GM19025 (cell line): ENCODE measurements around the gene PRR22.
"Not testable (repeated sequence)": the region's sequence is repeated elsewhere in the genome, so short reads cannot be mapped to it uniquely, and the experiment has no call there.

ENCODE experiments used
- ATAC-seq: cut with Tn5 transposase; IDR thresholded peaks from one replicate; pipeline ENCODE4 v1.9.1; 2021; ENCODE audit warnings: mild to moderate bottlenecking, low read depth, moderate library complexity; ENCODE audit not compliant: unreplicated experiment

The PRR22 gene

DNA sequence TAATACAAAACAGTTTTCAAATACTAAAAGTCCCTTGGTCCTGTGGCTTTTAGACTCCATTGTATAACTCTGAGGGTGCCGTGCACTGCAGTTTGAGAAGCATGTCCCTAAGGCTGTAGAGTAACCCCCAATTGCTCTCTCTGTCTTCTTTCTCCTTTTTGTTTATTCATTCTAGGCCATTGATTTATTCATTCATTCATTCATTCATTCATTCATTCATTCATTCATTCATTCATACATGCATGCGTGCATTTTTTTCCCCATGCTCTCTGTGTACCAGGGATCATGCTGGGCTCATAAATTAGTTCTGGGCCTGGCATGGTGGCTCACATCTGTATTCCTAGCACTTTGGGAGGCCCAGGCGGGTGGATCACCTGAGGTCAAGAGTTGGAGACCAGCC lies 19.3 kb downstream of the PRR22 start:
- no peak for ATAC-seq

DNA sequence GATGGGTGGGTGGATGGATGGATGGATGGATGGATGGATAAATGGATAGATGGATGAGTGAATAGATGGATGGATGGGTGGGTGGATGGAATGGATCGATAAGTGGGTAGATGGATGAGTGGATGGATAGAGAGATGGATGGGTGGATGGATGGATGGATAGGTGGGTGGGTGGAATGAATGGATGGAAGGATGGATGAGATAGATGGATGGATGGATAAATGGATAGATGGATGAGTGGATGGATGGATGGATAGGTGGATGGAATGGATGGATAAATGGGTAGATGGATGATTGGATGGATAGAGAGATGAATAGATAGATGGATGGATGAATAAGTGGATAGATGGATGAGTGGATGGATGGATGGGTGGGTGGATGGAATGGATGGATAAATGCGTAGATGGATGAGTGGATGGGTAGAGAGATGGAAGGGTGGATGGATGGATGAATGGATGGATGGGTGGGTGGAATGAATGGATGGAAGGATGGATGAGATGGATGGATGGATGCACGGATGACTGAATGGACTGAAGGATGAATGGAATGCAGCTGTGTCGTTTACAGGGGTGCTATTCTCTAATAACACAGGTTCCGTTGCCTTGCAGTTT lies 21.8 kb downstream of the PRR22 start:
- no peak for ATAC-seq

DNA sequence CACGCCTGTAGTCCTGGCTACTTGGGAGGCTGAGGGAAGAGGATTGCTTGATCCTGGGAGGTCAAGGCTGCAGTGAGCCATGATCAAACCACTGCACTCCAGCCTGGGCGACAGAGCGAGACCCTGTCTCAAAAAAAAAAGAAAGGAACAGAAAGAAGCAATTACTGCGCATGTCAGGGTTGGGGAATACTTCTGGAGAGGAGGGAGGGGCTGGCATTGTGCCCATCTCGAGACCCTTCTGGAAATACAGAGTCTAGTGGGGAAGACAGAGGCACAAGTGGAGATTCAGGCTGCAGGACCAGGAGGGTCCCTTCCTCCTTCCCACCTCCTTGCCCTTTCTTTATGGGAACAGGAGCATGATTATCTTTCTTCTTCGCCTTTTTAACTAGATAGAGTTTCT lies 30.8 kb downstream of the PRR22 start:
- no peak for ATAC-seq

DNA sequence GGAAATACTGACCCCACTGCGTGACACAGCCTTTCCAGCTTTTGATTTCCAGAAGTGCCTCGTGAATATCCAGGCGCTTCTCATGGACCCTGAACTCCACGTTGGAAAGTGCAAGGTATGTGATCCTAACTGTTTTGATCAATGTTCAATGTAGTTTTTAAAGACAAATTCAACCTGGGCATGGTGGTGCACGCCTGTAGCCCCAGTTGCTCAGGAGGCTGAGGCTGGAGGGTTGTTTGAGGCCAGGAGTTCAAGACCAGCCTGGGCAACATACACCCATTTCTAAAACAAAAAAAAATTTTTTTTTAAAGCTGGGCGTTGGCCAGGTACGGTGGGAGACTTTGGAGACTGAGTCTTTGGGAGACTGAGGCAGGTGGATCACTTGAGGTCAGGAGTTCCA lies 32.8 kb downstream of the PRR22 start:
- ATAC-seq, result no peak

DNA sequence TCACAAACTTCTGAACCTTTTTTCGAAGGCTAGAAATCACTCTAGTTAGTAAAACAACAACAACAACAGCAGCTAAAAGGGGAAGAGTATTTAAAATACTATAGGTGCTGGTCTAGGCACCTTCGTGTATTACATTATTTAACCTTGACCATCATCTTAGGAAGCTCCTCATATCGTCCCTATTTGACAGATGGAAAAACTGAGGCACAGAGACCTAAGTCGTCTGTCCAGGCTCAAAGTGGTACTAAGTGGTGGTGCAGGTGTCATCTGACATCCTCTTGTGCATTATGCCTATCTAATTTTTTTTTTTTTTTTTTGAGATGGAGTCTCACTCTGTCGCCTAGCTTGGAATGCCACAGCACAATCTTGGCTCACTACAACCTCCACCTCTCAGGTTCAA lies 35.0 kb downstream of the PRR22 start:
- no peak for ATAC-seq

DNA sequence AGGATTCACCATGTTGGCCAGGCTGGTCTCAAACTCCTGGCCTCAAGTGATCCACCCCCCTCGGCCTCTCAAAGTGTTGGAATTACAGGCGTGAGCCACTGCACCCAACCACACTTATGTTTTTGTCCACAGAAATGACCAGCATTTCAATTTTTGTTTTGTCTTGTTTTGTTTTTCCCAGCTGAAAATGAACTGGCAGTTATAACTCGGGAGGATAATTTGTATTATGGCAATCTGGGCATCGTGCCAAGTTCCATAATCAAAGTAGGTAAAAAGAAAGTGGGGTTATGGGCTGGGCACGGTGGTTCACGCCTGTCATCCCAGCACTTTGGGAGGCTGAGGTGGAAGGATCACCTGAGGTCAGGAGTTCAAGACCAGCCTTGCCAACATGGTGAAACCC lies 35.6 kb downstream of the PRR22 start:
- ATAC-seq, result not testable (repeated sequence)

DNA sequence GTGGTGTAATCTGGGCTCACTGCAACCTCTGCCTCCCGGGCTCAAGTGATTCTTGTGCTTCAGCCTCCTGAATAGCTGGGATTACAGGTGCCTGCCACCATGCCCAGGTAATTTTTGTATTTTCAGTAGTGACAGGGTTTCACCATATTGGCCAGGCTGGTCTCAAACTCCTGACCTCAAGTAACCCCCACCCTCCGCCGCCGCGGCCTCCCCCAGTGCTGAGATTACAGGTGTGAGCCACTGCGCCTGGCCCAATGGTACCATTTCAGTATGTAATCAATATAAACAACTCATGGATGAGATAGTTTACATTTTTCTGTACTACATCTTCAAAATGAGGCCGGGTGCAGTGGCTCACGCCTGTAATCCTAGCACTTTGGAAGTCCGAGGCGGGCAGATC lies 39.5 kb downstream of the PRR22 start:
- ATAC-seq, result not testable (repeated sequence)

DNA sequence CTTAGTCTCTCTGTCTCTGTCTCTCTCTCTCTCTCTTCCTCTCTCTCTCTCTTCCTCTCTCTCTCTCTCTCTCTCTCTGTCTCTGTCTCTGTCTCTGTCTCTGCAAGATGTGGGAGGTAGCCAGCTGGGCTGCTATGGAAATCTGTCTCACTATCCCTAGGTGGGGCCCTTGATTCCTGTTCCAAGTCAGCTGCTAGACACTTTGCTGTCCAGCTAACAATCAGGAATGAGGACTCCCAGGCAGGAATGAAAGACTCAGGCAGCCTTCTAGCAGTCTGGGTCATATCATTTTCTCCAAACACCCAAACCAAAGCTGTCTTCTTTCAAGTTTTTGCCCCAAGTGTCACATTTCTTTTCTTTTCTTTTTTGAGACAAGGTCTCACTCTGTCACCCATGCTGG lies 40.9 kb downstream of the PRR22 start:
- ATAC-seq, result no peak

DNA sequence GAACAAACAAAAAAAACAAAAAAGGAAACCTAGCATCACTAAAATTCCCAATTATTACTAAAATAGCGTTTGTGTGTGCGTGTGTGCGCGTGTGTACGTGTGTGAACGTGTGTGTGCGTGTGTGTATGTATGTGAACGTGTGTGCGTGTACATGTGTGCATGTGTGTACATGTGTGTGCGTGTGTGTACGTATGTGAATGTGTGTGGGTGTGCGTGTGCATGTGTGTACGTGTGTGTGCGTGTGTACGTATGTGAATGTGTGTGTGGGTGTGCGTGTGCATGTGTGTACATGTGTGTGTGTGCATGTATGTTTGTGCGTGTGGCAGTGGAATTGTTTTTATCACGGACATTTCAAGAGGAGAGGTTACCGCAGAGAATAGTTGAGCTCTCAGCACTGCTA lies 42.5 kb downstream of the PRR22 start:
- no peak for ATAC-seq

DNA sequence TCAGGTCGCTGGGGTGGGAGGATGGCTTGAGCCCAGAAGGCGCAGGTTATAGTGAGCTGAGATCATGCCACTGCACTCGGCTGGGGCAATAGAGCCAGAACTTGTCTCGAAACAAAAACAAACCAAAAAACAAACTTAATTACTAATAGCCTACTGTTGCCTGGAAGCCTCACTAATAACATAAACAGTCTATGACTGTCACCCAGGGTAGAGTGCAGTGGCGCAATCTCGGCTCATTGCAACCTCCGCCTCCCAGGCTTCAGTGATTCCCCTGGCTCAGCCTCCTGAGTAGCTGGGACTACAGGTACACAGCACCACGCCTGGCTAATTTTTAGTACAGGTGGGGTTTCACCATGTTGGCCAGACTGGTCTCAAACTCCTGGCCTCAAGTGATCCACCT lies 46.1 kb downstream of the PRR22 start:
- ATAC-seq, result no peak

DNA sequence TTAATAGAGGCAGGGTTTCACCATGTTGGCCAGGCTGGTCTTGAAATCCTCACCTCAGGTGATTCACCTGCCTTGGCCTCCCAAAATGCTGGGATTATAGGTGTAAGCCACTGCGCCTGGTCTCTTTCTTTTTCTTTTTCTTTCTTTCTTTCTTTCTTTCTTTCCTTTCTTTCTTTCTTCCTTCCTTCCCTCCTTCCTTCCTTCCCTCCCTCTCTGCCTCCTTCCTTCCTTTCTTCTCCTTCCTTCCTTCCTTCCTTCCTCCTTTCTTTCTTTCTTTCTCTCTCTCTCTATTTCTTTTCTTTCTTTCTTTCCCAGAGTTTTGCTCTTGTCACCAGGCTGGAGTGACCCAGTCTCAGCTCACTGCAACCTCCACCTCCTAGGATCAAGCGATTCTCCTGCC lies 51.4 kb downstream of the PRR22 start:
- not testable (repeated sequence) for ATAC-seq
